ENCODE measurements around the gene PRDM5.
A peak's percentile ranks its signal among the peaks of the same experiment; 100 is the strongest.

Gene PRDM5

DNA sequence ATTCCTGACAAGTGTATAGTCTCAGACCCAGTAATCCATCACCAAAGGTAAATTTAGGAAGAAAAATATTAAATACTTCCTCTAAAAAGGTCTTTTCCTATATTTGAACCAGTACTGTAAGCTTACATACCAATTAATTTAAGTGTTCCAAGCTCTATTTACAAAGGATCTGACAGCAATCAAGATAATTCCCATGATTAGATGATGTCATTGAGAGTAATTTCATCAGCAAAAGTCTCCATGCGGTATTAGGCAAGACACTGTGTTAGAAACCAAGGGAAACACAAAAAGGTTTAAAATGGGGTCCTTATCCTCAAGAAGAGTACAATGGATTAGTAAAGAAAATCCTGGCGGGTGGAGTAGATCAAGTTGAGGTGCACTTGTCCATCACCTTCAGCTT lies 198.5 kb downstream of the PRDM5 start:
- TF ChIP-seq RAD21 (IDR thresholded peaks at IDR 0.05; ENCODE audit: low read depth) = no peak
- TF ChIP-seq, protein P1, sequence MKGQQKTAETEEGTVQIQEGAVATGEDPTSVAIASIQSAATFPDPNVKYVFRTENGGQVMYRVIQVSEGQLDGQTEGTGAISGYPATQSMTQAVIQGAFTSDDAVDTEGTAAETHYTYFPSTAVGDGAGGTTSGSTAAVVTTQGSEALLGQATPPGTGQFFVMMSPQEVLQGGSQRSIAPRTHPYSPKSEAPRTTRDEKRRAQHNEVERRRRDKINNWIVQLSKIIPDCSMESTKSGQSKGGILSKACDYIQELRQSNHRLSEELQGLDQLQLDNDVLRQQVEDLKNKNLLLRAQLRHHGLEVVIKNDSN (IDR thresholded peaks at IDR 0.05) = no peak
- TF ChIP-seq, protein P2, sequence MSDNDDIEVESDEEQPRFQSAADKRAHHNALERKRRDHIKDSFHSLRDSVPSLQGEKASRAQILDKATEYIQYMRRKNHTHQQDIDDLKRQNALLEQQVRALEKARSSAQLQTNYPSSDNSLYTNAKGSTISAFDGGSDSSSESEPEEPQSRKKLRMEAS (IDR thresholded peaks at IDR 0.05) = no peak
- no peak for TF ChIP-seq NFIC (IDR thresholded peaks at IDR 0.05)
- no peak for TF ChIP-seq YY1 (IDR thresholded peaks at IDR 0.05; ENCODE audit: low read depth)
- no peak for TF ChIP-seq FOXM1 (IDR thresholded peaks at IDR 0.05; ENCODE audit: borderline replicate concordance, low read depth)
- TF ChIP-seq EP300 (IDR thresholded peaks at IDR 0.05; ENCODE audit: borderline replicate concordance) = no peak
- TF ChIP-seq TCF12 (IDR thresholded peaks at IDR 0.05; ENCODE audit: low read depth) = no peak
- no peak for TF ChIP-seq ZBTB7A (IDR thresholded peaks at IDR 0.05; ENCODE audit: low read depth)
- no peak for TF ChIP-seq TAF1 (IDR thresholded peaks at IDR 0.05; ENCODE audit: low read depth)
- TF ChIP-seq CREB1 (IDR thresholded peaks at IDR 0.05; ENCODE audit: low read depth) = no peak
- no peak for TF ChIP-seq TEAD4 (IDR thresholded peaks at IDR 0.05)
- TF ChIP-seq EGR1 (IDR thresholded peaks at IDR 0.05) = no peak
- no peak for TF ChIP-seq CEBPB (IDR thresholded peaks at IDR 0.05)
- TF ChIP-seq, protein P3, sequence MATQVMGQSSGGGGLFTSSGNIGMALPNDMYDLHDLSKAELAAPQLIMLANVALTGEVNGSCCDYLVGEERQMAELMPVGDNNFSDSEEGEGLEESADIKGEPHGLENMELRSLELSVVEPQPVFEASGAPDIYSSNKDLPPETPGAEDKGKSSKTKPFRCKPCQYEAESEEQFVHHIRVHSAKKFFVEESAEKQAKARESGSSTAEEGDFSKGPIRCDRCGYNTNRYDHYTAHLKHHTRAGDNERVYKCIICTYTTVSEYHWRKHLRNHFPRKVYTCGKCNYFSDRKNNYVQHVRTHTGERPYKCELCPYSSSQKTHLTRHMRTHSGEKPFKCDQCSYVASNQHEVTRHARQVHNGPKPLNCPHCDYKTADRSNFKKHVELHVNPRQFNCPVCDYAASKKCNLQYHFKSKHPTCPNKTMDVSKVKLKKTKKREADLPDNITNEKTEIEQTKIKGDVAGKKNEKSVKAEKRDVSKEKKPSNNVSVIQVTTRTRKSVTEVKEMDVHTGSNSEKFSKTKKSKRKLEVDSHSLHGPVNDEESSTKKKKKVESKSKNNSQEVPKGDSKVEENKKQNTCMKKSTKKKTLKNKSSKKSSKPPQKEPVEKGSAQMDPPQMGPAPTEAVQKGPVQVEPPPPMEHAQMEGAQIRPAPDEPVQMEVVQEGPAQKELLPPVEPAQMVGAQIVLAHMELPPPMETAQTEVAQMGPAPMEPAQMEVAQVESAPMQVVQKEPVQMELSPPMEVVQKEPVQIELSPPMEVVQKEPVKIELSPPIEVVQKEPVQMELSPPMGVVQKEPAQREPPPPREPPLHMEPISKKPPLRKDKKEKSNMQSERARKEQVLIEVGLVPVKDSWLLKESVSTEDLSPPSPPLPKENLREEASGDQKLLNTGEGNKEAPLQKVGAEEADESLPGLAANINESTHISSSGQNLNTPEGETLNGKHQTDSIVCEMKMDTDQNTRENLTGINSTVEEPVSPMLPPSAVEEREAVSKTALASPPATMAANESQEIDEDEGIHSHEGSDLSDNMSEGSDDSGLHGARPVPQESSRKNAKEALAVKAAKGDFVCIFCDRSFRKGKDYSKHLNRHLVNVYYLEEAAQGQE (IDR thresholded peaks at IDR 0.05; ENCODE audit: low read depth) = no peak

DNA sequence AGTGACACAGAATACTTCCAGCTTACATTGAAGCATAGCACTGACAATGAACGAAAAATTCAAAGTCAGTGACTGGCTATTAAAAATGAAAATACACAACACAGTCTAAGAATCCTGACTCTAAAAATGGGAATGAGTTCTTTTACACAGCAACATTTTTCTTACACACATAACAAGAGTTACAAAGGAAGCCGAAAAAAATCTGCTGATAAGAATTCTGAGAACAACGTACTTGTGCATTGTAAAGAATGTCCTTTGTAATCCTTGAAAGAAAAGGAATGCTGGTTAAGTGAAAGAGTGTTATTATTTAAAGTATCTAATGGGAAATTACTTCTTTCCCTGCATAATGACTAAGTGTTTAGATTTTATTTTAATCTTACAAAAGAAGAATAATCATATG lies 199.4 kb downstream of the PRDM5 start:
- TF ChIP-seq EP300 (IDR thresholded peaks at IDR 0.05; ENCODE audit: borderline replicate concordance) (no peak), TEAD4 (IDR thresholded peaks at IDR 0.05) (no peak), TAF1 (IDR thresholded peaks at IDR 0.05; ENCODE audit: low read depth) (no peak), FOXM1 (IDR thresholded peaks at IDR 0.05; ENCODE audit: borderline replicate concordance, low read depth) (no peak), CREB1 (IDR thresholded peaks at IDR 0.05; ENCODE audit: low read depth) (no peak), TCF12 (IDR thresholded peaks at IDR 0.05; ENCODE audit: low read depth) (no peak), EGR1 (IDR thresholded peaks at IDR 0.05) (no peak), CEBPB (IDR thresholded peaks at IDR 0.05) (no peak), NFIC (IDR thresholded peaks at IDR 0.05) (no peak)
- TF ChIP-seq, protein P1 (IDR thresholded peaks at IDR 0.05) = no peak

DNA sequence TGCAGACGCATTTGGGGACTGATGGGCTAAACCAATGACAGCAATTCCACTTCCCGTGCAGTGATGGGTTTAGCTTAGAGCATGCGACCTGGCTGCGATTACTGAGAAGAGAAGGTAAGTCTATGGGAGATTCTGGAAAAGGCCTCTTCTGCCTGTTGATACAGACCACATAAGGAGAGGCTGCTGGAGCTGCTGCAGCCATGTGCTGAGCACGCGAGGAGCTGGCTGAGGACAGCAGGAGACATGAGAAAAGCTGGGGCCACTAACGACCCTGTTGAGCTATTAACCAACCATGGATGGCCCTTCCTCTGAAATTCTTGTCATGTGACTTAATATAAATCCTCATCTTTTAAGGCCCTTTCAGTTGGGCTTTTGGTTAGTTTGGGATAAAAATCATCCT lies 199.9 kb downstream of the PRDM5 start:
- TF ChIP-seq TCF12 (IDR thresholded peaks at IDR 0.05; ENCODE audit: low read depth) (no peak), TEAD4 (IDR thresholded peaks at IDR 0.05) (no peak), NFIC (IDR thresholded peaks at IDR 0.05) (no peak), TAF1 (IDR thresholded peaks at IDR 0.05; ENCODE audit: low read depth) (no peak), ZBTB7A (IDR thresholded peaks at IDR 0.05; ENCODE audit: low read depth) (no peak), RAD21 (IDR thresholded peaks at IDR 0.05; ENCODE audit: low read depth) (no peak), CEBPB (IDR thresholded peaks at IDR 0.05) (no peak), CREB1 (IDR thresholded peaks at IDR 0.05; ENCODE audit: low read depth) (no peak), YY1 (IDR thresholded peaks at IDR 0.05; ENCODE audit: low read depth) (no peak)
- TF ChIP-seq, protein P2 (IDR thresholded peaks at IDR 0.05) = no peak

DNA sequence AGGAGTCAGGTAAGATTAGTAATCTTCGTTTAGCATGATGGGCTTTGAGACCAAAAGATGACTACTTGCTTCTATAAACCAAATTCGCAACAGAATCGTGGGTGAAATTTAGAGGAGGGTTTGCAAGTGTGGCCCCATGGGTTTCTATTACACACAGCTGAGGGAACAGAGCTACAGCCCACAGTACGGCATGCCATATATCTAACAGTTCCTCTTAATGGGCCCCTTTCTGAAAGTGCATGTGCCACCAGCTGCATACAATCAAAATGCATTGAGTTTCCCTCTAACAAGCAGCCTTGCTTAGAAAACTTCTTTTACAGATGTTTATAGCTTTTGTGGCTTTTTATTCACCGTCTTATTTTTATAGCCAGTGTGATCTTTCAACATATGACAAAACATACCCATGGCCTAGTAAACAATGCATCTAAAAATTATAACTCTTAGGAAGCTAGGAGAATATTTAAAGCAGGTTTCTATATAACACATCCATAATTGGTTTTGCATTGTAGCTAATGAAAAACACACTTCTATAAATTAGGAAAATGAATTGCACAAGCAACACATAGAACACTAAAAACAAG lies 202.1 kb downstream of the PRDM5 start:
- TF ChIP-seq, protein P3 (IDR thresholded peaks at IDR 0.05; ENCODE audit: low read depth) = no peak
- TF ChIP-seq RAD21 (IDR thresholded peaks at IDR 0.05; ENCODE audit: low read depth) (no peak), NFIC (IDR thresholded peaks at IDR 0.05) (no peak), CEBPB (IDR thresholded peaks at IDR 0.05) (no peak), TAF1 (IDR thresholded peaks at IDR 0.05; ENCODE audit: low read depth) (no peak), FOXM1 (IDR thresholded peaks at IDR 0.05; ENCODE audit: borderline replicate concordance, low read depth) (no peak), ZBTB7A (IDR thresholded peaks at IDR 0.05; ENCODE audit: low read depth) (no peak), CREB1 (IDR thresholded peaks at IDR 0.05; ENCODE audit: low read depth) (no peak), EGR1 (IDR thresholded peaks at IDR 0.05) (no peak), YY1 (IDR thresholded peaks at IDR 0.05; ENCODE audit: low read depth) (no peak), TCF12 (IDR thresholded peaks at IDR 0.05; ENCODE audit: low read depth) (no peak)
- TF ChIP-seq, protein P2 (IDR thresholded peaks at IDR 0.05) = no peak
- TF ChIP-seq, protein P1 (IDR thresholded peaks at IDR 0.05) = no peak

DNA sequence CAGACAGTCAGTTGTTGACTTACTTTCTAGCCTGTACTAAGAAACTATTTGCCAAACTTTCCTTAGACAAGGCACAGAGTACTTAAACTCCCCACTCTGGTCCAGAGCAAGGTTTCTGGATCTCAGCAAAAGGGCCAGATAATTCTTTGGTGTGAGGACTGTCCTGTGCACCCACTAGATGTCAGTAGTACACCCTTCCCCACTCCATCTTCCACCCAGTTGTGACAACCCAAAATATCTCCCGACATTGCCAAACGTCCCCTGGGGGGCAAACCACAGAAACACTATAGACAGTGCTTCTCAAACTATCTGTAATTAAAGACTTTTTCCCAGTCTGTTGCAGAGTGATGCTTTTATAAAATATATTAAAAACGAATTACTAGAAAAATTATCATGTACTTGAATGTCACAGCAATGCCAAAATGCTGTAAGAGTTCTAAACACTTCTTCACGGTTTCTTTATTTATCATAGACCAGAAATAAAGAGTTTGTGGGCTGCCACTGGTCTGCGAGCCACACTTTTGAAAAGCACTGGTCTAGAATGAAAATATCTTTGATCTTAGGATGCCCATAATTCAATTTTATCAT lies 203.5 kb downstream of the PRDM5 start:
- peak; percentile 71 for TF ChIP-seq RAD21 (IDR thresholded peaks at IDR 0.05; ENCODE audit: low read depth)
- TF ChIP-seq YY1 (IDR thresholded peaks at IDR 0.05; ENCODE audit: low read depth) = no peak
